ENCODE measurements around the gene OR2T29.
"Not testable (repeated sequence)": the region's sequence is repeated elsewhere in the genome, so short reads cannot be mapped to it uniquely, and the experiment has no call there.

OR2T29 gene

DNA sequence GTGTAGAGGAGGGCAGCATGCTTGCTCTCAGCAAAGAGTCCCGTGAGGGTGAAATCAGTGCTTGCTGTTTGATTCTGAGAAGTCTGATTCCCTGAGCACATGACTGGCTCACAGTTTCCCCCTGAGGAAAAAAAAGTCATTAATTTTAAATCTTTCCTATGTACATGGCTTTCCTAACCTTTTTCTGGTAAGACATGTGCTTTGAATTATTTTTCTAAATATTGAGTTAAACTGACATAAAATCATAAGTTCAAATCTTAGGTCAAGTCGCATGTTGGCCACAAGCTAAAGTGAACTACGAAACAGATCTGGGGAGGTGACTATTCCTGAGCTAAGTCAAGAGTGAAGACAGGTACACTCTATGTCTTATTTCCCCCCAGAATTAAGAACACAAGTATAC is 12.1 kb upstream of the OR2T29 start, which contains the start of gene OR2T34:
OR2T34 (minus strand) TSS at position 101 of the 400 bp plus-strand sequence; CDS start at position 101, 0 bp downstream.
- H3K9ac ChIP-seq (ENCODE audit: low read depth, low read length); H3K4me1 ChIP-seq (ENCODE audit: insufficient read depth, low read length); H3K27ac ChIP-seq (ENCODE audit: low read length); H3K27me3 ChIP-seq (ENCODE audit: insufficient read depth, low read length); H3K36me3 ChIP-seq (ENCODE audit: insufficient read depth, low read depth, low read length); H3K4me3 ChIP-seq (ENCODE audit: low read length): not testable (repeated sequence)
- peaks cover 46% of the 10 kb centered on the region for H3K9me3 ChIP-seq (ENCODE audit: insufficient read depth, low read depth, low read length)

DNA sequence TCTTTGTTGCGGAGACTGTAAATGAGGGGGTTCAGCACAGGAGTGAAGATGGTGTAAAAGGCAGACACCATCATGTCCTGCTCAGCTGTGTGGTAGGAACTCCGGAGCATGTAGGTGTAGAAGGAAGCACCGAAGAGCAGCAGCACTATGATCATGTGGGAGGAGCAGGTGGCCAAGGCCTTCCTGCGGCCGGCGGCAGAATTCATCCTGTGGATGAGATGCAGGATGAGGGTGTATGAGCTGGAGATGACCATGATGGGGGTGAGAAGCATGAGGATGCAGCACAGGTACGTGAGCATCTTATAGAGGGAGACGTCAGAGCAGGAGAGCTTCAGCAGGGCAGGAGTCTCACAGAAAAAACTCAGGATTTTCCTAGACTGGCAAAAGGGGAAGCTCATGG is 11.3 kb upstream of the OR2T29 start:
- H3K27ac ChIP-seq (ENCODE audit: low read length); H3K27me3 ChIP-seq (ENCODE audit: insufficient read depth, low read length); H3K4me1 ChIP-seq (ENCODE audit: insufficient read depth, low read length); H3K9ac ChIP-seq (ENCODE audit: low read depth, low read length); H3K36me3 ChIP-seq (ENCODE audit: insufficient read depth, low read depth, low read length); H3K4me3 ChIP-seq (ENCODE audit: low read length): not testable (repeated sequence)
- peaks cover 44% of the 10 kb centered on the region for H3K9me3 ChIP-seq (ENCODE audit: insufficient read depth, low read depth, low read length)

DNA sequence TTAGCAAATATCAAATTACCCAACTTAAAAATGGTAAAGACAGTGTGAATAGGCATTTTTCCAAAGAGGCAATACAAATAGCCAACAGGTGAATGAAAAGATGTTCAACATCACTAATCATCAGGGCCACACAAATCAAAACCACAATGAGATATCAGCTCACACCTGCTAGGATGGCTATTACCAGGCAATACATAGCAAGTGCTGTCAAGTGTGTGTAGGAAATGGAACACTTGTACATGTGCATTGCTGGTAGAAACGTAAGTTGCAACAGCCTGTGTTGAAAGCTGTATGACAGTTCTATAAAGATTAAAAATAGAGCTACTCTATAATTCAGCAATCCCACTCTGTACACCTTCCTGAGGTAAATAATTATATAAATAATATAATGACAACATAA is 9.5 kb upstream of the OR2T29 start:
- H3K4me1 ChIP-seq (ENCODE audit: insufficient read depth, low read length); H3K36me3 ChIP-seq (ENCODE audit: insufficient read depth, low read depth, low read length); H3K27ac ChIP-seq (ENCODE audit: low read length); H3K4me3 ChIP-seq (ENCODE audit: low read length); H3K27me3 ChIP-seq (ENCODE audit: insufficient read depth, low read length); H3K9ac ChIP-seq (ENCODE audit: low read depth, low read length): not testable (repeated sequence)
- peaks cover 32% of the 10 kb centered on the region for H3K9me3 ChIP-seq (ENCODE audit: insufficient read depth, low read depth, low read length)

DNA sequence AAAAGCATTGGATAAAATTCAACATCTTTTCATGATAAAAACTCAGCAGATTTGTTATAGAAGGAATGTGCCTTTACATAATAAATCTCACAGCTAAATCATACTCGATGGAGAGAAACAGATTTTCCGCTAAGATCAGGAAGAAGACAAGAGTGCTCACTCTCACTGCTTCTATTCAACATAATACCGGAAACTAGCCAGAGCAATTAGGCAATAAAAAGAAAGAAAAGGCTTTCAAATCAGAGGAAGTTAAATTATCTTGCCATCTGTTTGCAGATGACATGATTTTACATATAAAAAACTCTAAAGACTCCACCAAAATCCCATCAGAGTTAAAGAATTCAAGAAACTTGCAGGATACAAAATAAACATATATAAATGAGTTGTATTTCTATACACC is 8.2 kb upstream of the OR2T29 start:
- not testable (repeated sequence) for H3K9ac ChIP-seq (ENCODE audit: low read depth, low read length)

DNA sequence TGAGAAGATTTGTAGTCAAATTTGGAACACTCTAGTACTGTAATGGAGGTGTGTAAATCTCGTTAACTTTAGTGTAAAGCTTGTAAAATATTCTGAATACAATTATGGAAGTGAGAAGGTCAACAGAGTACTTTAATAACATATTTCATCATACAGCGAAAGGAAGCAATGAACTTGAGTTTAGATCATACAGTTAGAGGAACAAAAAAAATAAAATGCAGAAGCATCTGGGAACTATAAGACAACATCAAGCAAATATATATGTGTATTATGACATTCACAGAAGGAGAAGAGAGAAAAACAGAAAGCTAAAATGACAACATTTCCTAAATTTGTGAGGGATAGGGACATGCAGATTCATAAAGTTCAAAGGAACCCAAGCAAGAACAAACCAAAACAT is 6.5 kb upstream of the OR2T29 start:
- not testable (repeated sequence) for H3K9me3 ChIP-seq (ENCODE audit: insufficient read depth, low read depth, low read length); H3K36me3 ChIP-seq (ENCODE audit: insufficient read depth, low read depth, low read length); H3K4me1 ChIP-seq (ENCODE audit: insufficient read depth, low read length); H3K27ac ChIP-seq (ENCODE audit: low read length); H3K27me3 ChIP-seq (ENCODE audit: insufficient read depth, low read length); H3K4me3 ChIP-seq (ENCODE audit: low read length); H3K9ac ChIP-seq (ENCODE audit: low read depth, low read length)

More for the DNA sequence above, 8.2 kb upstream of the OR2T29 start:
- H3K27ac ChIP-seq (ENCODE audit: low read length); H3K4me1 ChIP-seq (ENCODE audit: insufficient read depth, low read length); H3K27me3 ChIP-seq (ENCODE audit: insufficient read depth, low read length); H3K4me3 ChIP-seq (ENCODE audit: low read length); H3K36me3 ChIP-seq (ENCODE audit: insufficient read depth, low read depth, low read length): not testable (repeated sequence)
- peaks cover 20% of the 10 kb centered on the region; the same call in 1 of the 2 replicates for H3K9me3 ChIP-seq (ENCODE audit: insufficient read depth, low read depth, low read length)

GRCh38 chr1:248565530-248566373 is 3.2 kb upstream of the OR2T29 start:
- H3K4me3 ChIP-seq (ENCODE audit: low read length); H3K9ac ChIP-seq (ENCODE audit: low read depth, low read length); H3K27me3 ChIP-seq (ENCODE audit: insufficient read depth, low read length); H3K27ac ChIP-seq (ENCODE audit: low read length); H3K4me1 ChIP-seq (ENCODE audit: insufficient read depth, low read length); H3K36me3 ChIP-seq (ENCODE audit: insufficient read depth, low read depth, low read length); H3K9me3 ChIP-seq (ENCODE audit: insufficient read depth, low read depth, low read length): not testable (repeated sequence)

DNA sequence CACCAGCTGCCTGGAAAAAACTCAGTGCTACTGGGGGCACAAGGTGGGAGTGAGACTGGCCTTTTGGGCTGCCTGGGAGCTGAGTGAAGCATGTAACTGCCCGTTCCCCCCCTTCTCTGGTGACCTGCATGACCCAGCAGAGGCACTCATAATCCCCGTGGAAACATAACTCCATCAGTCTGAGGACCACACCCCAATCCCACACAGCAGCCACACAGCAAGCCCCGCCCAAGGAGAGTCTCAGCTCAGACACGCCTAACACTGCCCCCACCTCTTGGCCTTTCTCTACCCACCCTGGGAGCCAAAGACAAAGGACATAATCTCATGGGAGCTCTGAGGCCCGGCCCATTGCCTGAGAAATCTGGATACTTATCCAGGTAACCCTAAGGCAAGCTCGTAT is 11.5 kb downstream of the OR2T29 start:
- H3K27me3 ChIP-seq (ENCODE audit: insufficient read depth, low read length); H3K4me3 ChIP-seq (ENCODE audit: low read length); H3K27ac ChIP-seq (ENCODE audit: low read length): not testable (repeated sequence)

GRCh38 chr1:248547383-248547782 is 15.2 kb downstream of the OR2T29 start:
- H3K4me3 ChIP-seq (ENCODE audit: low read length); H3K9me3 ChIP-seq (ENCODE audit: insufficient read depth, low read depth, low read length); H3K4me1 ChIP-seq (ENCODE audit: insufficient read depth, low read length); H3K27me3 ChIP-seq (ENCODE audit: insufficient read depth, low read length); H3K9ac ChIP-seq (ENCODE audit: low read depth, low read length); H3K27ac ChIP-seq (ENCODE audit: low read length); H3K36me3 ChIP-seq (ENCODE audit: insufficient read depth, low read depth, low read length): not testable (repeated sequence)

More for the DNA sequence above, 11.5 kb downstream of the OR2T29 start:
- not testable (repeated sequence) for H3K9ac ChIP-seq (ENCODE audit: low read depth, low read length); H3K9me3 ChIP-seq (ENCODE audit: insufficient read depth, low read depth, low read length); H3K36me3 ChIP-seq (ENCODE audit: insufficient read depth, low read depth, low read length); H3K4me1 ChIP-seq (ENCODE audit: insufficient read depth, low read length)

DNA sequence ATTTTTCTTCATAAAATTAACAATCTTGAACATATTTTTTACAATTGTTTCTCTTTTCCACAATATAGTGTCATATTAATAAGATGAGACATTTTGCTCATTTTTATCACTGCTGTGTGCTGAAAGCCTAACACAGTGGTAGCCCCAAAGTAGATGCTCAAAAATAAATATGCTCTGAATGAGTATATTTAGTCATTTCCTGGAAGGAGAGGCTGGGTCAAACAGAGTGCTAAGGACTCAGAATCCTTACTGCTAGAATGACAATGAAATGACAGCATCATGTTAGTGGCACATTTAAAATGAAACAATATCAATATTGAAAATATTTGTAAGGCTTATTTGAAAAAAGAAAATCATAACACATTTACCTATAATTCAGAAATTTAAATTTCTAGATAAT is 25.1 kb downstream of the OR2T29 start:
- not testable (repeated sequence) for H3K4me1 ChIP-seq (ENCODE audit: insufficient read depth, low read length); H3K27ac ChIP-seq (ENCODE audit: low read length); H3K4me3 ChIP-seq (ENCODE audit: low read length); H3K36me3 ChIP-seq (ENCODE audit: insufficient read depth, low read depth, low read length); H3K9me3 ChIP-seq (ENCODE audit: insufficient read depth, low read depth, low read length); H3K9ac ChIP-seq (ENCODE audit: low read depth, low read length); H3K27me3 ChIP-seq (ENCODE audit: insufficient read depth, low read length)

DNA sequence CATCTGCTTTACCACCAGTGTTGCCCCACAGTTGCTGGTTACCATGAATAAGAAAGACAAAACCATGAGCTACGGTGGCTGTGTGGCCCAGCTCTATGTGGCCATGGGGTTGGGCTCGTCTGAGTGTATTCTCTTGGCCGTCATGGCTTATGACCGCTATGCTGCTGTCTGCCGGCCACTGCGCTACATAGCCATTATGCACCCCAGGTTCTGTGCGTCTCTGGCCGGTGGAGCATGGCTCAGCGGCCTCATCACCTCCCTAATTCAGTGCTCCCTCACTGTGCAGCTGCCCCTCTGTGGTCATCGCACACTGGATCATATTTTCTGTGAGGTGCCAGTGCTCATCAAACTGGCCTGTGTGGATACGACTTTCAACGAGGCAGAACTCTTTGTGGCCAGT is 40.7 kb downstream of the OR2T29 start:
- no peak overlapping the region; the same call in 1 of the 2 replicates for H3K4me3 ChIP-seq (ENCODE audit: low read length)
- H3K27ac ChIP-seq (ENCODE audit: low read length): no peak overlapping the region
- no peaks in the 10 kb centered on the region for H3K27me3 ChIP-seq (ENCODE audit: insufficient read depth, low read length)
- no peak overlapping the region for H3K9ac ChIP-seq (ENCODE audit: low read depth, low read length)
- peaks cover 66% of the 10 kb centered on the region for H3K9me3 ChIP-seq (ENCODE audit: insufficient read depth, low read depth, low read length)
- H3K36me3 ChIP-seq (ENCODE audit: insufficient read depth, low read depth, low read length): no peaks in the 10 kb centered on the region
- H3K4me1 ChIP-seq (ENCODE audit: insufficient read depth, low read length): no peaks in the 10 kb centered on the region

- H3K4me1 ChIP-seq (ENCODE audit: insufficient read depth, low read length); H3K9me3 ChIP-seq (ENCODE audit: insufficient read depth, low read depth, low read length): not testable (repeated sequence)
Measured at GRCh38 chr1:248510217-248510616, 52.4 kb downstream of the OR2T29 start.

DNA sequence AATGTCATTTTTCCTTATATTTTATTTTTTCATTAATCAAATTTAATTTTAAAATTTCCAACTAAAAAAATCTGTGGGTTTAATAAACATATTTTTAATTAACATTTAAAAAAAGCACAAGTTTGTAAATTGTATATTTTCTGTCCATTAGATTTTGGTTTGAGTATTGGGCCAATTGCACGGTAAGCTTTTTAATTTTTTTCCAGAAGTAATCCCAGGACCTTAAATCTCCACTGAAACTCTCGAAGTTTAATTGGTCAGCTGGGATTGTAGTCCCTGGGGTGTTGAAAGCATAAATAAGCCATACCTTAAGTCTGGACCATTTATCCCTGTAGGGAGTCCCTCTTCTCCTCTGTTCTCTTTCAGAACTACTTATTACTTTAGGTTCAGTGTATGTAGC is 54.8 kb downstream of the OR2T29 start, which contains the start of gene OR2G6:
OR2G6 (plus strand) TSS at position 301 of the 400 bp plus-strand sequence. CDS start 13,574 bp downstream, outside the sequence.
- not testable (repeated sequence) for H3K9ac ChIP-seq (ENCODE audit: low read depth, low read length); H3K36me3 ChIP-seq (ENCODE audit: insufficient read depth, low read depth, low read length); H3K27me3 ChIP-seq (ENCODE audit: insufficient read depth, low read length); H3K27ac ChIP-seq (ENCODE audit: low read length); H3K4me1 ChIP-seq (ENCODE audit: insufficient read depth, low read length); H3K9me3 ChIP-seq (ENCODE audit: insufficient read depth, low read depth, low read length); H3K4me3 ChIP-seq (ENCODE audit: low read length)

More at GRCh38 chr1:248510217-248510616, 52.4 kb downstream of the OR2T29 start:
- not testable (repeated sequence) for H3K9ac ChIP-seq (ENCODE audit: low read depth, low read length); H3K36me3 ChIP-seq (ENCODE audit: insufficient read depth, low read depth, low read length); H3K4me3 ChIP-seq (ENCODE audit: low read length); H3K27me3 ChIP-seq (ENCODE audit: insufficient read depth, low read length); H3K27ac ChIP-seq (ENCODE audit: low read length)

Measured in iPS-20b (cell line).